WTC11 (cell line): ENCODE results near the gene KLC1. TPM values are rescaled to one million over a fixed set of nuclear protein-coding genes. Genes with fewer than 3 reads are reported as not detected.

Source experiments
- ATAC-seq: fragments of 200-7000 bp; cut with Tn5 transposase; 2 replicates; pipeline ENCODE4 v1.10.0; 2021; ENCODE audit warnings: mild to moderate bottlenecking, moderate library complexity
- CTCF ChIA-PET: fragments of 300-600 bp; sonication (Branson Sonifier 250); formaldehyde crosslinking; loops from one replicate; lab custom pipeline; 2021; ENCODE audit warnings: antibody characterized with exemption; lab: Charles Lee
- POLR2A ChIA-PET: fragments of 350-600 bp; sonication (Branson Sonifier 250); formaldehyde crosslinking; loops from one replicate; lab custom pipeline; 2021; ENCODE audit warnings: antibody characterized with exemption; lab: Charles Lee
- DNase-seq: peaks from one replicate; pipeline ENCODE4 v3.0.0; 2021; ENCODE audit warnings: low spot score
- H3K27ac Mint-ChIP-seq: 2 replicates; pipeline ENCODE4 v1.8.0; 2021; ENCODE audit warnings: mixed read lengths
- H3K27me3 Mint-ChIP-seq: 2 replicates; pipeline ENCODE4 v1.8.0; 2021; ENCODE audit warnings: low read depth, mild to moderate bottlenecking, moderate library complexity, mixed read lengths
- H3K36me3 Mint-ChIP-seq: 2 replicates; pipeline ENCODE4 v1.8.0; 2021; ENCODE audit warnings: mixed read lengths
- H3K4me1 Mint-ChIP-seq: 2 replicates; pipeline ENCODE4 v1.8.0; 2022; ENCODE audit warnings: mixed read lengths
- H3K4me3 Mint-ChIP-seq: 2 replicates; pipeline ENCODE4 v1.8.0; 2021; ENCODE audit warnings: mild to moderate bottlenecking, moderate library complexity, mixed read lengths
- H3K9me3 Mint-ChIP-seq: 2 replicates; pipeline ENCODE4 v1.8.0; 2021; ENCODE audit warnings: mixed read lengths
- ATF2 ChIP-seq: sonication (generic); formaldehyde crosslinking; IDR thresholded peaks from 2 replicates; pipeline ENCODE4 v1.8.1; 2022; ENCODE audit warnings: low read depth, missing genetic modification reagents, borderline replicate concordance
- E2F5 ChIP-seq: sonication (generic); formaldehyde crosslinking; IDR thresholded peaks from 2 replicates; pipeline ENCODE4 v1.8.1; 2022; ENCODE audit warnings: mild to moderate bottlenecking, moderate library complexity, missing genetic modification reagents
- FOXJ3 ChIP-seq: sonication (generic); formaldehyde crosslinking; IDR thresholded peaks from 2 replicates; pipeline ENCODE4 v1.9.0; 2021; ENCODE audit warnings: missing genetic modification reagents, mild to moderate bottlenecking, borderline replicate concordance
- HMGA2 ChIP-seq: fragments of 250-450 bp; sonication (Bioruptor Pico); IDR thresholded peaks from 2 replicates; pipeline ENCODE4 v1.4.0; 2021; ENCODE audit warnings: mild to moderate bottlenecking, moderate library complexity
- HMGXB4 ChIP-seq: sonication (generic); formaldehyde crosslinking; IDR thresholded peaks from 2 replicates; pipeline ENCODE4 v1.8.1; 2023; ENCODE audit warnings: mild to moderate bottlenecking, moderate library complexity, missing genetic modification reagents
- JUN ChIP-seq: sonication (generic); formaldehyde crosslinking; IDR thresholded peaks from 2 replicates; pipeline ENCODE4 v1.8.0; 2023; ENCODE audit warnings: mild to moderate bottlenecking, missing genetic modification reagents
- KAT7 ChIP-seq: sonication (generic); formaldehyde crosslinking; IDR thresholded peaks from 2 replicates; pipeline ENCODE4 v1.8.1; 2023; ENCODE audit warnings: missing genetic modification reagents, mild to moderate bottlenecking, borderline replicate concordance
- MAX ChIP-seq: sonication (generic); formaldehyde crosslinking; IDR thresholded peaks from 2 replicates; pipeline ENCODE4 v1.8.0; 2022; ENCODE audit warnings: mild to moderate bottlenecking, missing genetic modification reagents
- MYBL2 ChIP-seq: sonication (generic); formaldehyde crosslinking; IDR thresholded peaks from 2 replicates; pipeline ENCODE4 v1.8.1; 2023; ENCODE audit warnings: mild to moderate bottlenecking, moderate library complexity, missing genetic modification reagents
- NFYB ChIP-seq: sonication (generic); formaldehyde crosslinking; conservative IDR thresholded peaks from 2 replicates; pipeline ENCODE4 v1.8.0; 2022; ENCODE audit warnings: low read depth, missing genetic modification reagents
- NR1H2 ChIP-seq: sonication (generic); formaldehyde crosslinking; IDR thresholded peaks from 2 replicates; pipeline ENCODE4 v1.9.0; 2021; ENCODE audit warnings: mild to moderate bottlenecking, moderate library complexity, missing genetic modification reagents
- RELA ChIP-seq: sonication (generic); formaldehyde crosslinking; IDR thresholded peaks from 2 replicates; pipeline ENCODE4 v1.8.1; 2022; ENCODE audit warnings: missing genetic modification reagents, mild to moderate bottlenecking, borderline replicate concordance
- SOX15 ChIP-seq: fragments of 250-450 bp; sonication (Bioruptor Pico); IDR thresholded peaks from 2 replicates; pipeline ENCODE4 v1.9.0; 2021; ENCODE audit warnings: mild to moderate bottlenecking
- TEAD1 ChIP-seq: sonication (generic); formaldehyde crosslinking; IDR thresholded peaks from 2 replicates; pipeline ENCODE4 v1.8.0; 2022; ENCODE audit warnings: mild to moderate bottlenecking, missing genetic modification reagents
- ZBTB43 ChIP-seq: sonication (generic); formaldehyde crosslinking; IDR thresholded peaks from 2 replicates; pipeline ENCODE4 v1.8.1; 2023; ENCODE audit warnings: mild to moderate bottlenecking, missing genetic modification reagents
- ZNF121 ChIP-seq: sonication (generic); formaldehyde crosslinking; IDR thresholded peaks from 2 replicates; pipeline ENCODE4 v1.8.0; 2023; ENCODE audit warnings: missing genetic modification reagents
- ZNF232 ChIP-seq: sonication (generic); formaldehyde crosslinking; IDR thresholded peaks from 2 replicates; pipeline ENCODE4 v1.8.0; 2022; ENCODE audit warnings: mild to moderate bottlenecking, missing genetic modification reagents
- ZNF263 ChIP-seq: sonication (generic); formaldehyde crosslinking; IDR thresholded peaks from 2 replicates; pipeline ENCODE4 v1.8.1; 2022; ENCODE audit warnings: low read depth, mild to moderate bottlenecking, moderate library complexity, missing genetic modification reagents
- ZNF281 ChIP-seq: sonication (generic); formaldehyde crosslinking; IDR thresholded peaks from 2 replicates; pipeline ENCODE4 v1.8.0; 2023; ENCODE audit warnings: mild to moderate bottlenecking, missing genetic modification reagents
- total RNA-seq: library from RNA; stranded (reverse); gene quantifications from 3 replicates; pipeline ENCODE4 v1.2.3, GENCODE V29; 2021

KLC1 gene
- total RNA-seq, 1 experiment from 2014 or later, result 171 TPM

- no peak for TF ChIP-seq ZNF263 (CRISPR knock-in tag)
- no peak for TF ChIP-seq JUN (CRISPR knock-in tag)
- TF ChIP-seq ZNF121 (CRISPR knock-in tag), result no peak
- TF ChIP-seq FOXJ3, result no peak
Observed at GRCh38 chr14:103705118-103705503, 76.1 kb downstream of the KLC1 start (continued).

GRCh38 chr14:103705504-103706284 lies 76.7 kb downstream of the KLC1 start:
- H3K27me3 Mint-ChIP-seq, result no peaks in the 10 kb centered on the region; the same call in 1 of the 2 replicates
- ChIA-PET CTCF (interaction anchor here (1.0 kb wide), 1 partner anchor 11 kb away, joined by 3 read pairs; no protein-coding TSS in a partner anchor), POLR2A (interaction anchor here (0.6 to 0.9 kb wide), 2 partner anchors 10 to 16 kb away, joined by 3 to 5 read pairs; partner anchors contain the start of genes XRCC3 and ZFYVE21)
- H3K4me3 Mint-ChIP-seq, result no peak overlapping the region
- no peak for DNase-seq
- TF ChIP-seq KAT7 (CRISPR knock-in tag) (no peak), MAX (CRISPR knock-in tag) (no peak), SOX15 (CRISPR knock-in tag) (no peak), MYBL2 (no peak), ZNF281 (CRISPR knock-in tag) (no peak), HMGXB4 (CRISPR knock-in tag) (no peak), TEAD1 (CRISPR knock-in tag) (no peak), ATF2 (CRISPR knock-in tag) (no peak), NFYB (no peak), RELA (CRISPR knock-in tag) (no peak), ZBTB43 (CRISPR knock-in tag) (no peak), ZNF121 (CRISPR knock-in tag) (no peak), HMGA2 (no peak), E2F5 (no peak), NR1H2 (no peak), ZNF232 (CRISPR knock-in tag) (no peak)
- ATAC-seq, result no peak
- H3K9me3 Mint-ChIP-seq, result no peaks in the 10 kb centered on the region
- H3K36me3 Mint-ChIP-seq, result peaks cover 40% of the 10 kb centered on the region
- H3K4me1 Mint-ChIP-seq, result peaks cover 3% of the 10 kb centered on the region
- H3K27ac Mint-ChIP-seq, result no peak overlapping the region
